Endothelial cell (in vitro differentiated cells): ENCODE results near the gene POT1. TPM values are rescaled to one million over a fixed set of nuclear protein-coding genes. Genes with fewer than 3 reads are reported as not detected.

ENCODE experiments used
- DNase-seq: peaks from one replicate; pipeline ENCODE4 v3.0.0; 2021; ENCODE audit warnings: low spot score
- H3K27ac Mint-ChIP-seq: one replicate; pipeline ENCODE4 v1.8.0; 2021; ENCODE audit warnings: mixed read lengths, inconsistent platforms; ENCODE audit not compliant: unreplicated experiment
- H3K27me3 Mint-ChIP-seq: one replicate; pipeline ENCODE4 v1.8.0; 2021; ENCODE audit warnings: mild to moderate bottlenecking, moderate library complexity, mixed read lengths, inconsistent platforms; ENCODE audit not compliant: unreplicated experiment
- H3K36me3 Mint-ChIP-seq: one replicate; pipeline ENCODE4 v1.8.0; 2021; ENCODE audit warnings: mild to moderate bottlenecking, low read depth, mixed read lengths, inconsistent platforms; ENCODE audit not compliant: unreplicated experiment
- H3K4me1 Mint-ChIP-seq: one replicate; pipeline ENCODE4 v1.8.0; 2021; ENCODE audit warnings: mild to moderate bottlenecking, mixed read lengths, inconsistent platforms; ENCODE audit not compliant: unreplicated experiment
- H3K4me3 Mint-ChIP-seq: one replicate; pipeline ENCODE4 v1.8.0; 2021; ENCODE audit warnings: mild to moderate bottlenecking, mixed read lengths, inconsistent platforms; ENCODE audit not compliant: unreplicated experiment
- H3K9me3 Mint-ChIP-seq: one replicate; pipeline ENCODE4 v1.8.0; 2021; ENCODE audit warnings: mixed read lengths, inconsistent platforms; ENCODE audit not compliant: unreplicated experiment
- CTCF ChIP-seq: fragments of 200-600 bp; sonication (generic); IDR thresholded peaks from one replicate; pipeline ENCODE4 v1.5.0; 2021; ENCODE audit warnings: antibody characterized with exemption; ENCODE audit not compliant: unreplicated experiment
- total RNA-seq: library from RNA; stranded (reverse); fragmentation: NEBNext Ultra II Directional; extraction: Animal tissue kit (Norgen Biotek cat#: 25700); gene quantifications from one replicate; pipeline ENCODE4 v1.2.1, GENCODE V29; 2021; ENCODE audit not compliant: unreplicated experiment

Gene POT1
- total RNA-seq, 1 donor from 2014 or later, result 25.7 TPM

DNA sequence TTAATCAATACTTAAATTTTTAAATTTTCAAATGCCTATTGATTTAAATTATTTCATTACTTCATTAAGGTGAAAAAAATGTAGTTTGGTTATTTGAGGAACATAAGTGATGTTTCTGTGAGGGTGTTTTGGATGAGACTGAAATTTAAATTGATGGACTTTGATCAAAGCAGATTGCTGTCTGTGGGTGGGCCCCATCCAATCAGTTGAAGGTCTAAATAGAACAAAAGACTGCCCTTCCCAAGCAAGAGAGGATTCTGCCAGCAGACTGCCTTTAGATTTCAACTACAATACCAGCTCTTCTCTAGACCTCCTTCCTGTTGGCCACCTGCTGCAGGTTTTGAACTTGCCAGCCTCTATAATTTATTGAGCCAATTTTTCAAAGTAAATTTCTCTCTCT, 149.6 kb downstream of the POT1 start:
- DNase-seq, result no peak
- Mint-ChIP-seq H3K27me3 (peaks cover 2% of the 10 kb centered on the region), H3K4me1 (peaks cover 10% of the 10 kb centered on the region), H3K27ac (no peak overlapping the region), H3K9me3 (no peaks in the 10 kb centered on the region), H3K36me3 (peaks cover 3% of the 10 kb centered on the region), H3K4me3 (no peak overlapping the region)
- TF ChIP-seq CTCF, result no peak

DNA sequence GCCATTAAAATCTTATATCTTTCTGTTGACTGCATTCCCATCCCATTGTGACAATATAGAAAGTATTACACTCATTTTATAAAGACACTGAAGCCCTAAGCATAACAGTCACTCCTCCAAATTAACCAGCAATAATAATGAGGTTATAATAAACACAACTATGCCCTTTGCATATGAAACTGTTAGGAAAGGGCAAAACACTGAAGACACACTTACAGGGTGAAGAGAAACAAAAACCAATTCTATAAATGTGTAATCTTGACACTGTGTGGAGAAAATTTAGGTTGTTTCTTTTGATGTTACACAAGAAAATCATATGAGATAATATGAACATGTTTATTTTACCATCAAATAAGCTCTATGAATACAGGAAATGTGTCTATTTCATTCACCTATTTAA, 150.0 kb downstream of the POT1 start:
- Mint-ChIP-seq H3K27ac (no peak overlapping the region), H3K9me3 (no peaks in the 10 kb centered on the region), H3K4me3 (no peak overlapping the region), H3K36me3 (peaks cover 3% of the 10 kb centered on the region), H3K4me1 (peaks cover 10% of the 10 kb centered on the region), H3K27me3 (peaks cover 2% of the 10 kb centered on the region)
- no peak for TF ChIP-seq CTCF
- no peak for DNase-seq

DNA sequence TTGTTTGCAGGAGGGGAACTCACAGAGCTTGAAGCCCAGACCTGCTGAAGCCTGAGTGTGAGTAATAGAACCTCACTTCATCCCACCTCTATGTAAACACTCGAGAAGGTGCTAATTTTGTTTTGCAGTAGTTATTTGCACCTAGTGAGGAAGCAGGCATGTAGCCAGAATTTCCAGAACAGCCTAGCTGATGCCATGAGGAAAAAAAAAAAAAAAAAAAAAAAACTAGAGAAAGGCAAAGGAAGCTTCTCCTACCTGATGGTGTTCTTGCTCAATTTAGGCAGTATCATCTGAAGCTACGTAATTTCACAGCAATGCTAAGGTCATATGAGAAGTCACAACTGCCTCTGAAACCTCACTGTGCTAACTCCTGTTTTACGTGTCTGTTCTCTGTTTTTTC, 150.4 kb downstream of the POT1 start:
- no peak for DNase-seq
- Mint-ChIP-seq H3K9me3 (no peaks in the 10 kb centered on the region), H3K4me1 (peaks cover 10% of the 10 kb centered on the region), H3K4me3 (no peak overlapping the region), H3K27me3 (peaks cover 2% of the 10 kb centered on the region), H3K27ac (no peak overlapping the region), H3K36me3 (peaks cover 3% of the 10 kb centered on the region)
- no peak for TF ChIP-seq CTCF

DNA sequence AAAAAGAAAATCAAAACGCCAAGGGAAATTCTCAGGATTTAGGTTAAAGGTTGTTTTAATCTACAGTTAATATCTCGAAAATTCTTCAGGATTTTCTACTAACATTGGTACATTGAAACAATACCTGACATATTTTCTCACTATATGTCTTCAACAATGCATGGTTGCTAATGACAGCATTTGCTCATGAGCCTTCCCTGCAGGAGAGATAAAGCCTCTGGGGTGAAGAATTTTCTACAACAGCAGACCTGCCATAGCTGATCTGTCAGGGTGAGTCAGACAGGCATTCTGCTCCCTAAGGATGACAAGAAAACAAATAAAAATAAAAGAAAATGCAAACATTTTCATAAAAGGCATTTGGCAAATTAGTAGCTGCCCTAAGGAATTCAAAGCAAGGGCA, 152.4 kb downstream of the POT1 start:
- no peak overlapping the region for H3K4me3 Mint-ChIP-seq
- no peaks in the 10 kb centered on the region for H3K9me3 Mint-ChIP-seq
- no peak for TF ChIP-seq CTCF
- H3K36me3 Mint-ChIP-seq, result no peaks in the 10 kb centered on the region
- no peaks in the 10 kb centered on the region for H3K27me3 Mint-ChIP-seq
- no peaks in the 10 kb centered on the region for H3K4me1 Mint-ChIP-seq
- H3K27ac Mint-ChIP-seq, result no peak overlapping the region
- no peak for DNase-seq

- H3K4me1 Mint-ChIP-seq, result peaks cover 2% of the 10 kb centered on the region
- no peak overlapping the region for H3K27ac Mint-ChIP-seq
- DNase-seq, result no peak
- TF ChIP-seq CTCF, result no peak
- no peaks in the 10 kb centered on the region for H3K36me3 Mint-ChIP-seq
- no peaks in the 10 kb centered on the region for H3K9me3 Mint-ChIP-seq
- H3K27me3 Mint-ChIP-seq, result no peaks in the 10 kb centered on the region
- no peak overlapping the region for H3K4me3 Mint-ChIP-seq
These were observed 153.5 kb downstream of the POT1 start for GRCh38 chr7:124776153-124776552.
